Endodermal cell (in vitro differentiated cells): ENCODE data around the gene PARVA. TPM values are rescaled to one million over a fixed set of nuclear protein-coding genes. Genes with fewer than 3 reads are reported as not detected.
"Not testable (repeated sequence)": the region's sequence is repeated elsewhere in the genome, so short reads cannot be mapped to it uniquely, and the experiment has no call there.

ENCODE experiments used
- DNase-seq: peaks from one replicate; pipeline ENCODE4 v3.0.0-alpha.2; 2017
- H3K27ac ChIP-seq: 2 replicates; pipeline ENCODE4 v1.5.1; 2013; ENCODE audit warnings: mild to moderate bottlenecking, low read depth, low read length, moderate library complexity
- H3K27me3 ChIP-seq: 2 replicates; pipeline ENCODE4 v1.6.1; 2013; ENCODE audit warnings: mild to moderate bottlenecking, low read length, moderate library complexity; ENCODE audit not compliant: insufficient read depth, control insufficient read depth, poor library complexity, severe bottlenecking
- H3K36me3 ChIP-seq: 2 replicates; pipeline ENCODE4 v1.7.0; 2013; ENCODE audit warnings: mild to moderate bottlenecking, low read length, moderate library complexity; ENCODE audit not compliant: control insufficient read depth, insufficient read depth
- H3K4me1 ChIP-seq: one replicate; pipeline ENCODE4 v1.7.0; 2013; ENCODE audit warnings: low read length; ENCODE audit not compliant: control insufficient read depth, insufficient read depth
- H3K4me3 ChIP-seq: 2 replicates; pipeline ENCODE4 v1.5.1; 2013; ENCODE audit warnings: mild to moderate bottlenecking, low read length, moderate library complexity
- H3K9ac ChIP-seq: 2 replicates; pipeline ENCODE4 v1.6.1; 2013; ENCODE audit warnings: mild to moderate bottlenecking, low read length, moderate library complexity; ENCODE audit not compliant: poor library complexity, severe bottlenecking; ENCODE audit errors: extremely low read depth
- H3K9me3 ChIP-seq: 2 replicates; pipeline ENCODE4 v1.6.1; 2013; ENCODE audit warnings: mild to moderate bottlenecking, low read length, moderate library complexity; ENCODE audit not compliant: control insufficient read depth
- H3K27ac Mint-ChIP-seq: 2 replicates; pipeline ENCODE4 v1.8.0; 2020; ENCODE audit warnings: mixed read lengths
- H3K27me3 Mint-ChIP-seq: 2 replicates; pipeline ENCODE4 v1.8.0; 2021; ENCODE audit warnings: mild to moderate bottlenecking, mixed read lengths; ENCODE audit not compliant: insufficient read depth
- H3K36me3 Mint-ChIP-seq: 2 replicates; pipeline ENCODE4 v1.8.0; 2020; ENCODE audit warnings: low read depth, mixed read lengths
- H3K4me1 Mint-ChIP-seq: 2 replicates; pipeline ENCODE4 v1.8.0; 2020; ENCODE audit warnings: mixed read lengths
- H3K4me3 Mint-ChIP-seq: 2 replicates; pipeline ENCODE4 v1.8.0; 2020; ENCODE audit warnings: mild to moderate bottlenecking, moderate library complexity, mixed read lengths
- H3K9me3 Mint-ChIP-seq: 2 replicates; pipeline ENCODE4 v1.8.0; 2020; ENCODE audit warnings: mild to moderate bottlenecking, mixed read lengths
- CTCF ChIP-seq: fragments of 200-600 bp; sonication (generic); conservative IDR thresholded peaks from 2 replicates; pipeline ENCODE4 v1.5.0; 2021; ENCODE audit warnings: antibody characterized with exemption, mild to moderate bottlenecking
- WGBS, 2 experiments: methylation state at CpG; one replicate each; pipeline versions ENCODE4 v1.1.5 to v1.1.7; 2013; ENCODE audit warnings: missing lambda C conversion rate in 2 of 2, mixed read lengths in 1 of 2; ENCODE audit not compliant: insufficient coverage in 1 of 2, insufficient read length in 1 of 2; 5-methylcytosine and 5-hydroxymethylcytosine counted together
- total RNA-seq, 2 donors: library from RNA; stranded (reverse); fragmentation: NEBNext Ultra II Directional in 1 of 2; extraction: Animal tissue kit (Norgen Biotek cat#: 25700) in 1 of 2; gene quantifications; 2 replicates in 1 of 2; 3 replicates in 1 of 2; pipeline ENCODE4 v1.2.1, GENCODE V29; 2021

The PARVA gene
- total RNA-seq, 2 donors from 2014 or later: 27.3 to 37.3 TPM

GRCh38 chr11:12362857-12363256, 14.5 kb upstream of the PARVA start:
- peaks cover 4% of the 10 kb centered on the region for H3K36me3 Mint-ChIP-seq

GRCh38 chr11:12363373-12363772, 14.0 kb upstream of the PARVA start:
- peaks cover 4% of the 10 kb centered on the region for H3K36me3 Mint-ChIP-seq
- Histone ChIP-seq H3K27me3 (no peaks in the 10 kb centered on the region), H3K36me3 (no peaks in the 10 kb centered on the region), H3K4me1 (peaks cover 17% of the 10 kb centered on the region), H3K27ac (no peak overlapping the region), H3K9me3 (peaks cover 8% of the 10 kb centered on the region), H3K9ac (no peak overlapping the region), H3K4me3 (peak overlapping the region; percentile 7)
- peaks cover 59% of the 10 kb centered on the region for H3K4me1 Mint-ChIP-seq
- peaks cover 19% of the 10 kb centered on the region for H3K9me3 Mint-ChIP-seq
- TF ChIP-seq CTCF: no peak
- no peak for DNase-seq
- H3K27me3 Mint-ChIP-seq: no peaks in the 10 kb centered on the region
- H3K27ac Mint-ChIP-seq: no peak overlapping the region
- no peak overlapping the region for H3K4me3 Mint-ChIP-seq
- 100% methylated on average over 1 of the region's 1 CpG; no CpG with 5 or more reads in 1 of the 2 experiments for WGBS, 2 experiments

More at GRCh38 chr11:12362857-12363256, 14.5 kb upstream of the PARVA start:
- Mint-ChIP-seq H3K4me3 (peak overlapping the region; percentile 7), H3K27me3 (no peaks in the 10 kb centered on the region), H3K27ac (peak overlapping the region; percentile 70), H3K4me1 (peaks cover 64% of the 10 kb centered on the region), H3K9me3 (peaks cover 18% of the 10 kb centered on the region)
- 37 to 38% methylated on average over 2 of the region's 2 CpGs for WGBS, 2 experiments
- Histone ChIP-seq H3K9ac (no peak overlapping the region), H3K4me3 (peak overlapping the region; percentile 7), H3K4me1 (peaks cover 17% of the 10 kb centered on the region), H3K27ac (no peak overlapping the region), H3K36me3 (no peaks in the 10 kb centered on the region), H3K27me3 (no peaks in the 10 kb centered on the region), H3K9me3 (peaks cover 8% of the 10 kb centered on the region)
- no peak for TF ChIP-seq CTCF
- no peak for DNase-seq

- Mint-ChIP-seq H3K4me3 (peak overlapping the region; percentile 25), H3K27ac (peak overlapping the region; percentile 69), H3K4me1 (peaks cover 44% of the 10 kb centered on the region), H3K9me3 (peaks cover 35% of the 10 kb centered on the region)
- H3K4me3 ChIP-seq: peak overlapping the region; percentile 19
- WGBS, 2 experiments: 48 to 52% methylated on average over 10 to 14 of the region's 14 CpGs
- not testable (repeated sequence) for H3K36me3 ChIP-seq, H3K36me3 Mint-ChIP-seq, H3K27ac ChIP-seq, H3K27me3 Mint-ChIP-seq, H3K9me3 ChIP-seq, H3K27me3 ChIP-seq, H3K9ac ChIP-seq
- peaks cover 17% of the 10 kb centered on the region for H3K4me1 ChIP-seq
- peak; percentile 89 for DNase-seq
These were observed 11.3 kb upstream of the PARVA start for GRCh38 chr11:12365965-12366575.

- H3K4me1 Mint-ChIP-seq: peaks cover 34% of the 10 kb centered on the region
- H3K27me3 ChIP-seq, H3K36me3 ChIP-seq, H3K9me3 ChIP-seq, DNase-seq, H3K9ac ChIP-seq, H3K4me3 ChIP-seq, H3K4me3 Mint-ChIP-seq, H3K27me3 Mint-ChIP-seq, H3K27ac ChIP-seq, H3K36me3 Mint-ChIP-seq, H3K27ac Mint-ChIP-seq: not testable (repeated sequence)
- H3K4me1 ChIP-seq: peaks cover 17% of the 10 kb centered on the region
- peaks cover 38% of the 10 kb centered on the region for H3K9me3 Mint-ChIP-seq
- WGBS, 2 experiments: 93 to 96% methylated on average over 6 of the region's 6 CpGs
These were observed 10.3 kb upstream of the PARVA start for GRCh38 chr11:12367057-12367456.
